Endothelial cell of umbilical vein (primary cell): ENCODE measurements around the gene DIAPH2. TPM values are rescaled to one million over a fixed set of nuclear protein-coding genes. Genes with fewer than 3 reads are reported as not detected.

Experiments used
- BruUV-seq: library from RNA; stranded (reverse); fragments of 400-500 nt; replicated peaks from 2 replicates; lab custom pipeline; 2021; lab: Mats Ljungman, UMichigan
- CTCF ChIA-PET: fragments of 300-600, 350-600 bp; sonication (Branson Sonifier 250); formaldehyde crosslinking; loops from one replicate; lab custom pipeline; 2021; ENCODE audit warnings: antibody characterized with exemption, inconsistent platforms; lab: Charles Lee
- POLR2A ChIA-PET: fragments of 300-600, 350-600 bp; sonication (Branson Sonifier 250); formaldehyde crosslinking; loops from one replicate; lab custom pipeline; 2021; ENCODE audit warnings: antibody characterized with exemption, inconsistent platforms; lab: Charles Lee
- DNase-seq: peaks from one replicate; pipeline ENCODE4 v3.0.0-alpha.2; 2011; ENCODE audit warnings: low read depth, low spot score
- FAIRE-seq: peaks from 2 replicates; lab custom pipeline; 2011; peaks lifted over from hg19 to GRCh38; lab: Jason Lieb, UNC
- H2AFZ ChIP-seq: 2 replicates; pipeline ENCODE4 v1.6.0; 2012; ENCODE audit warnings: low read depth, low read length, control low read depth, inconsistent platforms
- H3K27ac ChIP-seq: 2 replicates; pipeline ENCODE4 v1.5.1; 2011; ENCODE audit warnings: low read depth, mild to moderate bottlenecking, control low read depth, low read length, moderate library complexity; ENCODE audit not compliant: insufficient read depth
- H3K27me3 ChIP-seq, 2 experiments: 2 replicates each; pipeline versions ENCODE4 v1.6.0 to v1.6.1; 2011; ENCODE audit warnings: low read length in 2 of 2, mixed read lengths in 1 of 2; ENCODE audit not compliant: control insufficient read depth in 2 of 2, insufficient read depth in 2 of 2
- H3K36me3 ChIP-seq, 2 experiments: 2 replicates in 1 of 2; 3 replicates in 1 of 2; pipeline ENCODE4 v1.5.1; 2011; ENCODE audit warnings: low read length in 2 of 2, mild to moderate bottlenecking in 1 of 2, moderate library complexity in 1 of 2; ENCODE audit not compliant: control insufficient read depth in 2 of 2, insufficient read depth in 2 of 2; ENCODE audit errors: extremely low read depth in 1 of 2
- H3K4me1 ChIP-seq: 3 replicates; pipeline ENCODE4 v1.5.1; 2011; ENCODE audit warnings: mild to moderate bottlenecking, low read length; ENCODE audit not compliant: control insufficient read depth, insufficient read depth; ENCODE audit errors: extremely low read depth
- H3K4me2 ChIP-seq: 2 replicates; pipeline ENCODE4 v1.6.1; 2011; ENCODE audit warnings: low read length, control low read depth, mixed read lengths; ENCODE audit not compliant: insufficient read depth
- H3K4me3 ChIP-seq, 3 experiments: fragments of 200-600 bp in 1 of 3; sonication (generic), shearing (Covaris generic) in 1 of 3; replicated peaks in 1 of 3; 2 replicates each; pipeline ENCODE4 v1.5.1; 2011 to 2016; ENCODE audit warnings: control low read depth in 3 of 3, low read length in 3 of 3, mild to moderate bottlenecking in 2 of 3, inconsistent platforms in 1 of 3, low read depth in 1 of 3, moderate library complexity in 1 of 3; ENCODE audit not compliant: insufficient read depth in 1 of 3
- H3K79me2 ChIP-seq: 2 replicates; pipeline ENCODE4 v1.6.0; 2012; ENCODE audit warnings: low read length, inconsistent platforms; ENCODE audit not compliant: control insufficient read depth, insufficient read depth
- H3K9ac ChIP-seq: replicated peaks from 2 replicates; pipeline ENCODE3; 2011; ENCODE audit warnings: low read length, control low read depth; ENCODE audit not compliant: insufficient read depth; ENCODE audit errors: extremely low read depth
- H3K9me1 ChIP-seq: replicated peaks from 3 replicates; pipeline ENCODE4 v1.6.0; 2011; ENCODE audit warnings: mild to moderate bottlenecking, low read length; ENCODE audit not compliant: control insufficient read depth, insufficient read depth; ENCODE audit errors: extremely low read depth
- H3K9me3 ChIP-seq: replicated peaks from 2 replicates; pipeline ENCODE4 v1.5.1; 2012; ENCODE audit warnings: low read length, inconsistent platforms; ENCODE audit not compliant: control insufficient read depth, insufficient read depth
- H4K20me1 ChIP-seq: replicated peaks from 2 replicates; pipeline ENCODE3; 2011; ENCODE audit warnings: mild to moderate bottlenecking, low read length; ENCODE audit not compliant: control insufficient read depth, insufficient read depth; ENCODE audit errors: extremely low read depth
- EZH2 ChIP-seq: IDR thresholded peaks from 2 replicates; pipeline ENCODE4 v1.6.1; 2012; ENCODE audit warnings: borderline replicate concordance, low read depth, mild to moderate bottlenecking, moderate library complexity, low read length, inconsistent platforms; ENCODE audit not compliant: severe bottlenecking
- FOS ChIP-seq: IDR thresholded peaks from 2 replicates; pipeline ENCODE4 v1.6.1; 2011; ENCODE audit warnings: mild to moderate bottlenecking, low read length, moderate library complexity, borderline replicate concordance; ENCODE audit not compliant: insufficient read depth
- GATA2 ChIP-seq: IDR thresholded peaks from 2 replicates; pipeline ENCODE4 v1.7.0; 2011; ENCODE audit warnings: low read depth, mild to moderate bottlenecking, moderate library complexity, mixed read lengths, low read length; ENCODE audit not compliant: insufficient read length, insufficient read depth
- JUN ChIP-seq: IDR thresholded peaks from 2 replicates; pipeline ENCODE4 v1.6.1; 2011; ENCODE audit warnings: borderline replicate concordance, low read depth; ENCODE audit not compliant: insufficient read length, insufficient read depth
- MYC ChIP-seq: IDR thresholded peaks from one replicate; pipeline ENCODE4 v1.6.1; 2011; ENCODE audit warnings: mild to moderate bottlenecking, low read depth, low read length
- POLR2AphosphoS5 ChIP-seq: IDR thresholded peaks from 2 replicates; pipeline ENCODE4 v1.6.1; 2012; ENCODE audit warnings: low read depth, mild to moderate bottlenecking, control low read depth, low read length, moderate library complexity; ENCODE audit not compliant: insufficient read depth
- dilution Hi-C: fragments of 300-500 bp; cut with MboI; formaldehyde crosslinking; loops from one replicate; pipeline ENCODE4 v1.15.0; 2019; ENCODE audit warnings: low sequenced_read_pairs; ENCODE audit not compliant: extremely low pct_ligation_motif_present
- intact Hi-C: fragments of 100-400 bp; cut with micrococcal nuclease; formaldehyde crosslinking; loops from one replicate; pipeline ENCODE4 v1.10.0; 2022
- polyA plus RNA-seq, 4 experiments: library from polyadenylated mRNA; depleted of rRNA in 3 of 4; stranded (reverse) in 3 of 4; unstranded in 1 of 4; fragments of >200 nt; gene quantifications; 2 replicates each; pipeline versions ENCODE4 v1.2.1 to v1.2.3, GENCODE V29; 2011 to 2012; ENCODE audit warnings: missing spikeins in 1 of 4
- total RNA-seq: library from RNA; stranded (reverse); gene quantifications from 2 replicates; pipeline ENCODE4 v1.2.3, GENCODE V29; 2021
- TF ChIP-seq, protein P1 (sequence below), 2 donors: IDR thresholded peaks; 1 replicate in 1 of 2; 2 replicates in 1 of 2; pipeline ENCODE4 v1.5.1; 2011; ENCODE audit warnings: low read length in 2 of 2, mild to moderate bottlenecking in 2 of 2, moderate library complexity in 2 of 2, control low read depth in 1 of 2, inconsistent platforms in 1 of 2, low read depth in 1 of 2; ENCODE audit not compliant: insufficient read depth in 1 of 2; ENCODE audit errors: extremely low read depth in 1 of 2

The DIAPH2 gene
- total and polyA plus RNA-seq, 2 donors (not counting 3 experiments of a cell fraction or from before 2014, with no cell fraction given) = 3.0 to 30.0 TPM

DNA sequence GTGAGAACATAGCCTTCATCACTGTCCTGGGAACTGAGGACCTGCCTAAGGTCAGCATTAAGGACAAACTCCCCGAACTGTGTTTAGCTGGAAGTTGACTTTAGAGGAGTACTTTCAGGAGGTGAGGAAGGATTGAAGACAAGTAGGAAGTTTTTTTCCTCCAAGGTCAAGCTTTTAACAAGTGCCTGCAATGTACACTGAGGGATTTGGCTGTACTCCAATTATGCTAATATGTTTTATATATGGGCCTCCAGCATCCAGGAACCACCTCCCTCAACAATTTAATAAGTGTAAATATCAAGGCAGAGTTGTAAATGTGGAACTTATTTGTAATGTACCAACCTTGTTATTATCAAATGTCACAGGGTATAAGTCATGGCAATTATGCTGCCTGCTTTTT lies 925.3 kb downstream of the DIAPH2 start:
- no TSS peak for BruUV-seq
- no peaks in the 10 kb centered on the region for H3K4me1 ChIP-seq
- TF ChIP-seq MYC = no peak
- no peak for TF ChIP-seq POLR2AphosphoS5
- no peak for TF ChIP-seq JUN
- no peak for TF ChIP-seq EZH2
- DNase-seq (no peak), FAIRE-seq (no peak)
- dilution Hi-C loops = no loop called here
- no peak overlapping the region for H2AFZ ChIP-seq
- no peak overlapping the region for H3K4me3 ChIP-seq
- no peak overlapping the region for H3K4me2 ChIP-seq
- POLR2A ChIA-PET = no interaction called here
- CTCF ChIA-PET = interaction anchor here (0.6 kb wide), 1 partner anchor 56 kb away, joined by 3 read pairs; no protein-coding TSS in a partner anchor
- no peaks in the 10 kb centered on the region for H3K27me3 ChIP-seq
- no peak overlapping the region for H3K9ac ChIP-seq
- H3K9me1 ChIP-seq = no peaks in the 10 kb centered on the region
- intact Hi-C loops = no loop called here
- H3K9me3 ChIP-seq = no peaks in the 10 kb centered on the region
- H3K27ac ChIP-seq = no peak overlapping the region
- no peaks in the 10 kb centered on the region for H3K36me3 ChIP-seq
- H4K20me1 ChIP-seq = no peaks in the 10 kb centered on the region
- H3K79me2 ChIP-seq = no peaks in the 10 kb centered on the region

DNA sequence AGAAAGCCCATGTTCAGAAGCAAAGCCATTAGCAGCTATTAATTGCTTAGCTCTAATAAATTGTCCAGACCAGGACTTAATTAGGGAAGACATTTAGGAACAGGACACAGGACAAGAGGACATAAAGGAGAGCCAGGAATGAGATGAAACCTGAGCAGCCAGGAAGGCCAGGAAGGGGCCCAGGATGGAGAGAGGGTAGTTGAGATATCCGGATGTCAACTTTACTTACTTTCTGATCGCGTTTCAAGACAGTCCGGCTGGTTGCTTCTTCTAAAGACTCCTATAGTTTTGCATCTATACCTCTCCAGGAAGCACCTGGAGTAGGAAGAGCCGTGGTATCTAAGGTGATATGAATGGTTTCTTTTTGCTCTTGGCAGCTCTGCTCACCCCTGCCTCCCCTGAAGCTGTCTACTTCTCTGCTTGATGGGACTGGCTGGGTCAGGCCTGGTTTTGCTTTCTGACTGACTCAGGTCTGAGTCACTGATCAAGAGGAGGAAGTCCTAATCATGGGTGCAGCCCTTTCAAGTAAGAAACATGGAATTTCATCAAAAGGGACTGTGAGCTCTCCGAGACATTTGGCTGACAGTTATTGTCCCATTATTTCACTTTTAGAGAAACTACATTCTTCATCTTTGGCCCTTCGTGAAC lies 932.4 kb downstream of the DIAPH2 start:
- intact Hi-C loops = loop anchor here (2.0 to 5.0 kb wide), 2 partner anchors 18 to 90 kb away; no protein-coding TSS in a partner anchor
- no peaks in the 10 kb centered on the region for H3K27me3 ChIP-seq
- peak overlapping the region in 2 of 3 experiments; percentile 8 to 37 for H3K4me3 ChIP-seq
- peaks cover 15% of the 10 kb centered on the region for H3K4me1 ChIP-seq
- peak overlapping the region; percentile 73 for H3K4me2 ChIP-seq
- DNase-seq (peak; percentile 77), FAIRE-seq (peak; percentile 92)
- CTCF ChIA-PET = interaction anchor here (1.0 to 1.7 kb wide), 3 partner anchors 19 to 170 kb away, joined by 3 to 4 read pairs (median 4); no protein-coding TSS in a partner anchor
- H3K9me3 ChIP-seq = no peaks in the 10 kb centered on the region
- TSS peak; percentile 87 for BruUV-seq
- TF ChIP-seq EZH2 (no peak), JUN (peak; percentile 44), POLR2AphosphoS5 (peak; percentile 27), FOS (peak; percentile 77), GATA2 (peak; percentile 44)
- TF ChIP-seq, protein P1, sequence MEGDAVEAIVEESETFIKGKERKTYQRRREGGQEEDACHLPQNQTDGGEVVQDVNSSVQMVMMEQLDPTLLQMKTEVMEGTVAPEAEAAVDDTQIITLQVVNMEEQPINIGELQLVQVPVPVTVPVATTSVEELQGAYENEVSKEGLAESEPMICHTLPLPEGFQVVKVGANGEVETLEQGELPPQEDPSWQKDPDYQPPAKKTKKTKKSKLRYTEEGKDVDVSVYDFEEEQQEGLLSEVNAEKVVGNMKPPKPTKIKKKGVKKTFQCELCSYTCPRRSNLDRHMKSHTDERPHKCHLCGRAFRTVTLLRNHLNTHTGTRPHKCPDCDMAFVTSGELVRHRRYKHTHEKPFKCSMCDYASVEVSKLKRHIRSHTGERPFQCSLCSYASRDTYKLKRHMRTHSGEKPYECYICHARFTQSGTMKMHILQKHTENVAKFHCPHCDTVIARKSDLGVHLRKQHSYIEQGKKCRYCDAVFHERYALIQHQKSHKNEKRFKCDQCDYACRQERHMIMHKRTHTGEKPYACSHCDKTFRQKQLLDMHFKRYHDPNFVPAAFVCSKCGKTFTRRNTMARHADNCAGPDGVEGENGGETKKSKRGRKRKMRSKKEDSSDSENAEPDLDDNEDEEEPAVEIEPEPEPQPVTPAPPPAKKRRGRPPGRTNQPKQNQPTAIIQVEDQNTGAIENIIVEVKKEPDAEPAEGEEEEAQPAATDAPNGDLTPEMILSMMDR (IDR thresholded peaks at IDR 0.05; ENCODE audit: extremely low read depth in 1 of 2, insufficient read depth in 1 of 2, low read depth in 1 of 2, low read length in 2 of 2) = no peak
- H3K79me2 ChIP-seq = no peaks in the 10 kb centered on the region
- peak overlapping the region; percentile 63 for H3K27ac ChIP-seq
- dilution Hi-C loops = no loop called here
- H3K36me3 ChIP-seq = no peaks in the 10 kb centered on the region
- H4K20me1 ChIP-seq = no peaks in the 10 kb centered on the region
- H2AFZ ChIP-seq = peak overlapping the region; percentile 52
- H3K9me1 ChIP-seq = no peaks in the 10 kb centered on the region
- POLR2A ChIA-PET = no interaction called here
- peak overlapping the region; percentile 48 for H3K9ac ChIP-seq
